Stimulated activated memory B cell treated with anti-CD40 and anti-IgM and Interleukin-4, amounts not matched to agents 10 μg/mL and 1 μg/mL and 100 μg/mL, for 72 hours (primary cell): ENCODE data around the gene MCHR2.
A peak's percentile ranks its signal among the peaks of the same experiment; 100 is the strongest.

Experiments used
- ATAC-seq: fragments of 150-1000 bp; cut with Tn5 transposase; 2 replicates; pipeline ENCODE4 v1.10.0; 2021
- H3K27ac Mint-ChIP-seq: one replicate; pipeline ENCODE4 v1.8.0; 2022; ENCODE audit warnings: mild to moderate bottlenecking, mixed read lengths
- H3K27me3 Mint-ChIP-seq: one replicate; pipeline ENCODE4 v1.8.0; 2022; ENCODE audit warnings: mixed read lengths
- H3K36me3 Mint-ChIP-seq: one replicate; pipeline ENCODE4 v1.8.0; 2022; ENCODE audit warnings: mixed read lengths
- H3K4me1 Mint-ChIP-seq: one replicate; pipeline ENCODE4 v1.8.0; 2022; ENCODE audit warnings: mixed read lengths
- H3K4me3 Mint-ChIP-seq: one replicate; pipeline ENCODE4 v1.8.0; 2022; ENCODE audit warnings: mild to moderate bottlenecking, moderate library complexity, mixed read lengths
- H3K9me3 Mint-ChIP-seq: one replicate; pipeline ENCODE4 v1.8.0; 2022; ENCODE audit warnings: mixed read lengths

Gene MCHR2

DNA sequence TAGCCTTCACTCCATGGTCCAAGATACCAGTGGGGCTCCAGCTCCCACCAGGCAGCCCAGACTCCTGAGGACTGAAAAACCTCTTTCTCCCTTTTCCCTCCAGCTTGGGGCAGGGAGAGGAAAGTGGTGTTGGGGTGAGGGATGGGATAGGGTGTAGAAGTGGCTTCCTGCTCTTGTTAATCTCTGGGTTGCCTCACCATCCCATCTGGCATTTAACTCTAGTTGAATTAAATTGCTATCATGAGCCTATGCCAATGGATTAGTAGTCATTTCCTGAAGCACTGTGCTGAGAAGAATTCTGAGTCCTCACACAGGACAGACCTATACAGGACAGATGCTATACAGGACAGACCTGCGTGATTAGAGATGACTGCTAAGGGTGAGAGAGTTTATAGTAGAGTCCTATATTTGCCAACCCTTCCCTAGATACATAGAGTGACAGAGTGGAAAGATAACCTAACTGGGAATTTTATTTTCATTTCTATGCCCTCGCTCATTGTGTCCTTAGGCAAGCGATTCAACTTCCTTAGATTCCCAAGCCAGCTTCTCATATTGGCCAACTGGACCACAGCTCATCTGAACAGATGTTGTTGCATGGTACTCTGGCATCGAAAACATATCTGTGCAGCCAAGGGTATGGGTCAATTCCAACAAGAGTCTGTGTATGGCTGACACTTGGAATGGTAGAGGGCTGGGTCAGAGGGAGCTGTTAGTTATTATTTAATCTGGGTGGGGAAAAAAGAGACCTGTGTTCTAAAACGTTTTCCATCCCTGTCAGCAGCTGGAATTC, 42.8 kb downstream of the MCHR2 start:
- Mint-ChIP-seq H3K9me3 (no peaks in the 10 kb centered on the region), H3K4me1 (no peaks in the 10 kb centered on the region), H3K4me3 (no peak overlapping the region), H3K27me3 (no peaks in the 10 kb centered on the region), H3K36me3 (no peaks in the 10 kb centered on the region), H3K27ac (no peak overlapping the region)
- peak; percentile 16 for ATAC-seq

DNA sequence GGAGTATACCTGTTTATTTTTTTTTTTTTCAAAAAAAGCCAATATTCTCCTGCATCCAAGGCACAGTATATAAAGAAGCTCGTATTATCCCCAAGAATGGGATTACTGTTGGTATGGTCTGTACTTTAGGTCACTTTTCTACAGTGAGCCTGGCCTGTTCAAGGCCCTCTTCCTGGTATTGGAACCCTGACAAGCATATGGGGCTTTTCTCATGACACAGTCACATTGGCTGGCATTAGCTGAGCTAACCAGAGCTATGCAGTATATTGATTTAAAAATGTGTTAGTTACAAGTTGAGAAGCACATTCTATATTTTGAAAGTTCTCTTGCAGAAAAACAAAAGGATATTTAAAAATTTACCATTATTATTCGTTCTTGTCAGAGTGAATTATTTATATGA, 48.0 kb downstream of the MCHR2 start:
- Mint-ChIP-seq H3K36me3 (no peaks in the 10 kb centered on the region), H3K4me3 (no peak overlapping the region), H3K9me3 (peaks cover 3% of the 10 kb centered on the region), H3K27ac (no peak overlapping the region), H3K27me3 (peaks cover 32% of the 10 kb centered on the region), H3K4me1 (no peaks in the 10 kb centered on the region)
- ATAC-seq, result no peak

DNA sequence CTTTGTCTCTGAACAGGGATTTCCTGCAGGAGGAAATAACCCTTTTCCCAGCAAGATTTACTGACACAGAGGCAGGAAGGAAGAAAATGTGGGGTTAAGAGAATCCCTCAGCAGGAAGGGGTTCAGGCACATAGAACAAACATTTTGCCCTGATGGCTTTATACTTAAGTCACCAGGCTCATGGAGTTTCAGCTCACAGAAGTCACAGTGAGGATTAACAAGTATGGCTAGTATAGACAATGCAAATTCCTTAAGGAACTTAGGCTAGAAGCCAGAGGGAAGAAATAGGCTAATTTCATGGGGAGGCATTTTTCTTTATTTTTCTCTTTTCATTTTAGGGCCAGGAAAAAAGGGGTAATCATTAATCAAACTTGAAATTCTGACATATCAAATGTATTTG, 50.2 kb downstream of the MCHR2 start:
- no peak for ATAC-seq
- H3K27me3 Mint-ChIP-seq, result peaks cover 41% of the 10 kb centered on the region
- H3K27ac Mint-ChIP-seq, result no peak overlapping the region

DNA sequence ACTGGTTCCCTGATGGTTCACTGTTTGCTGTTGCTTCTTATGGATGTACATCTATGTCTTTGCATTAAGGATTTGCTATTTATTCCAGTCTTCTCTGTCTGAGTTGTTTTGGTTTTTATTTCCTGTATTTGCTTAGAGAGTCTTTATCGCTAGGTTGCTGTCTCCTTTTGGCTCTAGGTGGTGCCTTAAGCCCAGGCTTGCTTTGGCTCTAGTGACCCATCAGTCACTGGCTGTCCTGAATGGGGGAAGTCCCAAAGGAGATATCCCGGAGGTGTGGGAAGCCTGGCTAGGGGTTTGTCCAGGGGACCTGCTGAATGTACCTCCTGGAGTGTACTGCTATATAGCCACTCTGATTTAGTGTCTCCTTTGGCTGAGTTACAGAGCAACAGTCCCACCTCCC, 53.4 kb downstream of the MCHR2 start:
- Mint-ChIP-seq H3K4me3 (no peak overlapping the region), H3K27ac (no peak overlapping the region), H3K36me3 (no peaks in the 10 kb centered on the region), H3K9me3 (peaks cover 3% of the 10 kb centered on the region), H3K4me1 (no peaks in the 10 kb centered on the region), H3K27me3 (peaks cover 41% of the 10 kb centered on the region)
- no peak for ATAC-seq

More for the DNA sequence above, 50.2 kb downstream of the MCHR2 start:
- Mint-ChIP-seq H3K9me3 (peaks cover 3% of the 10 kb centered on the region), H3K4me1 (no peaks in the 10 kb centered on the region), H3K4me3 (no peak overlapping the region), H3K36me3 (no peaks in the 10 kb centered on the region)

DNA sequence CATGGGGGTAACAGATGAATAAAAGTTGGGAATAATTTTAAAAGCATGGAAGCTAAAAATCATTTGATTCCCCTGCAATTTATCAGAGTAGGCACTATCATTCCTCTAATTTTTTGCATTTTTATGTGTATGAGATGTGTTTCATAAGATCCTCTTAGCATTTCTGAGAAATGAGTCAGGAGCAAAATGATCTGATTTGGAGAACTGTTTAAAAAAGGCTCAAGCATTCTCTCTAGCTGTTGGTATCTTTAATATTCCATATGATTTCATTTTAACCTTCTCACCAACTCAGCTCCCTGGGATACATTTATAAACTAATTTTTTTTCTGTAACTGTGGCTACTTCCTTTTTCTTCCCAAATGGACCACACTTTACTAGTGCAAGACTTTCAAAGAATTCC, 60.9 kb downstream of the MCHR2 start:
- Mint-ChIP-seq H3K27me3 (no peaks in the 10 kb centered on the region), H3K27ac (no peak overlapping the region), H3K4me1 (no peaks in the 10 kb centered on the region), H3K9me3 (no peaks in the 10 kb centered on the region), H3K36me3 (no peaks in the 10 kb centered on the region), H3K4me3 (no peak overlapping the region)
- ATAC-seq, result no peak

DNA sequence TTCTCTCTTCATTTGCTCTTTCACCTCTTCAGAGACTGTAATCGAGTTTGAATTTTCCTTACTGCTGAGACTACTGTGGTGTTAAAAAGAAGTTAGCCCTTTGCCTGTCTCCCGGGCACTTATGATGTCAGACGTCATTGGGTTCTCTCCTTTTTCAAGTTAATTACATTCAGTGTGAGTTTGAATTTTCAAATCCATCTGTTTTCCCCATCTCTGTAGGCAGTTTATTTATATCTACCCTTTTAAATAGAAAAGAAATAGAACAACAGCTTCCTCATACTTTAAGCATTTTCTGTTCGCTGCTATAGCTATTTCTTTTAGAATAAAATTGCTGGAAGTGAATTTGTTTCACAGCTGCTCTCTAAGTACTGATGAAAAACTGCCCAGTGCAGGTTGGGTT, 81.4 kb downstream of the MCHR2 start:
- Mint-ChIP-seq H3K4me3 (no peak overlapping the region), H3K27me3 (peaks cover 4% of the 10 kb centered on the region), H3K4me1 (no peaks in the 10 kb centered on the region), H3K36me3 (no peaks in the 10 kb centered on the region), H3K9me3 (no peaks in the 10 kb centered on the region), H3K27ac (no peak overlapping the region)
- ATAC-seq, result no peak

DNA sequence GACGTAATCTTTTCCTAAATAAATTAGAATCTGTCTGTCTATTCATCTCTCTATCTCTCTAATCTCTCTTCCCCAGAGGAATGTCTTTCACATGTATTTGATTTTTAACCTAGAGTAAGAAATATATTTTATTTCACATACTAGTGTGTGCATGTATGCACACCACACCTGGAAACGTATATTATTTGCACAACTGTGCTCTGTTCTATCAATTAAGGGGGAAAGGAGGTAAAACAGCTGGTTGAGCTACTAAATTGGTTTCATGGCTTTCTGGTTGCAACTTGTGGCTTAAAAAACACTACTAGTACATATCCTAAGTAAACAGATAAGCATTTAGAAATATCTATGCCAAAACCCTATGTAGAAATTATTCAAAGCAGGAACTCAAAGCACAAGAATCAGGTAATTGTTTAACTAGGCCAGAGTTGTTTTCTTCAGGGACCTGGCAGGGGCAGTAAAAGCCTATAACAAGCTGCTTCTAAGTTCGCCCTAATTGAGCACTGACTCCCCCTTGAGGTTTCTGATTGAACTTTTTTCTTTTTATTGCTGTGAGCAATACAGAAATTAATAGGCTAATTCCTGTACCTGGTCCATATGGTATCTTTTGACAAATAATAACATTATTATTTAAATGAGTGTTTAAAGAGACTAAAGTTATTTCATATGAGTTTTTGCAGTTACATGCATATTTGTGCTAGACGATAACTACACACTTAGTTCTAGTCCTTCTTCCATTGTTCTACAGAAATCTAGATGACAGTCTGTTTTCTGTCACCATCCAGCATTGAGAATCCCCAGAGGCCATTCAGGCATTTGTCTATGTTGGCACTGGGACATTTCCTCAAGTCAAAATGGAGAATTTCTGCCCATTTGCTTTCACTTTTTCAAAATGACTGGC, 88.6 kb downstream of the MCHR2 start:
- Mint-ChIP-seq H3K9me3 (no peaks in the 10 kb centered on the region), H3K27ac (no peak overlapping the region), H3K4me1 (no peaks in the 10 kb centered on the region), H3K4me3 (no peak overlapping the region), H3K36me3 (no peaks in the 10 kb centered on the region), H3K27me3 (peaks cover 12% of the 10 kb centered on the region)
- ATAC-seq, result no peak

DNA sequence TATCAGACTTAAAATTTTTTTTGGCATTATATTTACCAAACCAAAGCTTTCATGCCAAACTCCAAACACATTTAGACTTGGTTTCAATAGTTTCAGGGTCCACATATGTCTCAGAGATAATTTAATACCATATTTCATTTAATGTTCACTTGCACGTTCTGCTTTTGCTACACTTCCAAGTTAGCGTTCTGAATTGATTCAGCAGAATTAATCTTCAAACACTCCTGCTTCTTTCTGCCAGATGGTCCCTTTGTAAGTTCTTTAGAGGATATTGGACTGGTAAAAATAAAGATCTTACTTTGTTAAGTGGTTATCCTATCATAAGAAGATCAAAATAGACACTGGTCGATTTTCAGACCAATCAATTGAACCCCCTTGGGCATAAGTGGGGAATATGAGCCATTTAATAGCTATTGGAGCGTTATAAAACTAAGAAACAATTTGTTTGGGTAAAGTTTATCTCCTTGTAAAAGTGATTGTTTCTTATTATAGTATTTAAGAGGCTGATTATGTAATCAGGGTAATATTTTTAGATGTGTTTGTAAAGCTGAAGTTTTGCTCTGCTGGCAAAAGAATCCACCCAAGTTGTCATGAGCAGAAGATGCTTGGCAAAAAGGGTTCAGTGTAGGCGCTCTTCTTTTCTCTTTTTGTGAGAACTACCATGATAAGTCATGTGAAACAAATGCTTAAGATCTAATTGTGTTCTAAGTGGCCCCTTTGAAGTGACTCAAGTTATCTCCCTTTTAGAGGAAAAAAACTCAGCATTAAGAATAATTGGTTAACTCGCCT, 92.2 kb downstream of the MCHR2 start:
- no peak for ATAC-seq
- Mint-ChIP-seq H3K27ac (no peak overlapping the region), H3K4me1 (no peaks in the 10 kb centered on the region), H3K36me3 (no peaks in the 10 kb centered on the region), H3K9me3 (no peaks in the 10 kb centered on the region), H3K4me3 (no peak overlapping the region), H3K27me3 (peaks cover 6% of the 10 kb centered on the region)

DNA sequence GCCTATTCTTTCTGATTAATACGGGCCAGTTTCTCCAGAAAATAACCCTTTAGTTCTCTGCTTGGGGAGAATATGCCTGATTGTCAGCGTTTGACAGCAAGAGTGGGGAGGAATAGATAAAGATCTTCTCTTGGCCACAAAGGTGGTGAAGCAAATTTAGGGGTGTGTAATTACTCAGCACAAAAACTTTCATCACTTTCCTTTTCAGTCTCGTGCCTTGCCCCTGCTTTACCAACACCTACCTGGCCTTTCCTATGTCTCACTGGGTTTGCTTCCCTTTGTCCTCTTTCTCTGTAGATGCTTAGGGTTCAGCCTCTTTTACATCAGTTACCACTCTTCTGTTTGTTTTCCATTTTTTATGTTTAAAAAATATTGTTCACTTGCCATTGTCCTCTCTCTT, 99.2 kb downstream of the MCHR2 start:
- H3K4me3 Mint-ChIP-seq, result no peak overlapping the region
- H3K36me3 Mint-ChIP-seq, result no peaks in the 10 kb centered on the region
- H3K27me3 Mint-ChIP-seq, result peaks cover 9% of the 10 kb centered on the region
- H3K27ac Mint-ChIP-seq, result no peak overlapping the region
- H3K4me1 Mint-ChIP-seq, result no peaks in the 10 kb centered on the region
- ATAC-seq, result no peak
- H3K9me3 Mint-ChIP-seq, result no peaks in the 10 kb centered on the region

DNA sequence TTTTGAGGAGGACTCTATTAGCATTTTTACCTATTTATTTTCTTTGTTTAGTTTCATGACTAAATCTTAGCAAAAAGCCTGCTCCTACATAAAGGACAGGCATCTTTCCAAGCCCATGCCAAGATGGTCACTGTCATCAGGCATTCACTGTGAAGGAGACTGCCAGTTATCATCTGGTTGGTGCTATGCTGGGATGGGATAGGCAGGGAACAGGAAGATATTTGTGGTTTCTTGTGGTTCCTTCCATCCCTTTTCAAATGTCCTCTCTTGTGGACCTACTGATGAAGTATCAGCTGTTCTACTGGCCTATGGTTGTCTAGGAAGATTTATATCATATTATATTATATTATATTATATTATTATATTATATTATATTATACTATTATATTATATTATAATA, 107.0 kb downstream of the MCHR2 start:
- no peaks in the 10 kb centered on the region for H3K27me3 Mint-ChIP-seq
- H3K4me3 Mint-ChIP-seq, result no peak overlapping the region
- no peaks in the 10 kb centered on the region for H3K4me1 Mint-ChIP-seq
- H3K27ac Mint-ChIP-seq, result no peak overlapping the region
- no peaks in the 10 kb centered on the region for H3K9me3 Mint-ChIP-seq
- no peak for ATAC-seq
- no peaks in the 10 kb centered on the region for H3K36me3 Mint-ChIP-seq

DNA sequence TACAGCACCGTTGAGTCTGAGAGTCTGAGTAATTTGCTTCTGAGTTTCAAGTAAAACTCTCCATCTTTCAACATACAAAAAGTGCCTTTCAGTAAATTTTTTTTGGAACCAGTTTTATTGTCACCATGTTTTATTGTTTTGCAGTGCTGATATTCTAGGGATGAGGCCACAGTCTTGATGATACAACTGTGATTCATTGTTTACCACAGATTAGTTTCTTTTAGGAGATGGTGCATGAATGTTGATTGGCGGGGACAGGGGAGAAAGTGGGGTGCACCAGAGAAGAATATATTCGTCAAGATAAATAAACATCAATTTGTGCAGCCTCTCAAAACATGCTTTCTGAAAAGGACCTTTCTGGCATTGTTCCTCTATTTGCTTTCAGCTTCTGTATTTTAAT, 109.0 kb downstream of the MCHR2 start:
- no peak overlapping the region for H3K4me3 Mint-ChIP-seq
- no peaks in the 10 kb centered on the region for H3K27me3 Mint-ChIP-seq
- H3K4me1 Mint-ChIP-seq, result no peaks in the 10 kb centered on the region
- no peaks in the 10 kb centered on the region for H3K36me3 Mint-ChIP-seq
- no peak overlapping the region for H3K27ac Mint-ChIP-seq
- no peaks in the 10 kb centered on the region for H3K9me3 Mint-ChIP-seq
- ATAC-seq, result no peak

DNA sequence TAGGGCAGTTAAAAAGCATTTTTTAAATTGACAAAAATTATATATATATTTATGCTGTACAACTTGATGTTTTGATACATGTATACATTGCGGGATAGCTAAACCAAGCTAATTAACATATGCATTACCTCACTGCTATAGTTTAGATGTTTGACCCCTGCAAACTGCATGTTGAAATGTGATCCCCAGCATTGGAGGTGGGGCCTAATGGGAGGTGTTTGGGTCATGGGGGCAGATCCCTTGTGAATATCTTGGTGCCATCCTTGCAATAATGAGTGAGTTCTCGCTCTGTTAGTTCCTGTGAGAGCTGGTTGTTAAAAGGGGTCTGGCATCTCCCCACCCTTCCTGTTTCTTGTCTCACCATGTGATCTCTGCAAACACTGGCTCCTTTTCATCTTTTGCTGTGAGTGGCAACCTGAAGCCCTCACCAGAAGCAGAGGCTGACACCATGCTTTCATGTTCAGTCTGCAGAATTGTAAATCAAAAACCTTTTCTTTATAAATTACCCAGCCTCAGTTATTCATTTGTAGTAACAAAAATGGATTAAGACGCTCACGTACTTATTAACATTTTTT, 111.8 kb downstream of the MCHR2 start:
- Mint-ChIP-seq H3K4me1 (no peaks in the 10 kb centered on the region), H3K27me3 (no peaks in the 10 kb centered on the region), H3K4me3 (no peak overlapping the region), H3K27ac (no peak overlapping the region), H3K9me3 (no peaks in the 10 kb centered on the region), H3K36me3 (no peaks in the 10 kb centered on the region)
- ATAC-seq, result no peak

DNA sequence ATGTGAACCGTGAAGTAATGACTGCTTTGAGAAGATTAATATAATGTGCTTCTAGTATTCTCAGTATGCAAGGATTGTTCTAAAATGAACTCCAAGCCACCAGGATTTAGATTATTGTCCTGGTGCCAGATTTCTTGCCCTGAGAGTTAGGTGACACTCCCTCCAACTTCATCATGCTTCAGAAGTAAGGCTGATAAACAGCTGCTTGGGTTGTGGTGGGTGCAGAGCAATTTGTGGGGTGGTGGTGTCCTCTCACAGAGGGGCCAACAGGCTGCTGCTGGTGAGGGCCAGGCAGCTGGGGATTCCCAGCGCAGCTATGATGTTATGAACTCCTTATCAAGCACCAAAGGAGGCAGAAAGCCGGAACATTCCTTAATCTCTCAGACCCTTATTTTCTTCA, 114.6 kb downstream of the MCHR2 start:
- H3K9me3 Mint-ChIP-seq, result no peaks in the 10 kb centered on the region
- no peak for ATAC-seq

DNA sequence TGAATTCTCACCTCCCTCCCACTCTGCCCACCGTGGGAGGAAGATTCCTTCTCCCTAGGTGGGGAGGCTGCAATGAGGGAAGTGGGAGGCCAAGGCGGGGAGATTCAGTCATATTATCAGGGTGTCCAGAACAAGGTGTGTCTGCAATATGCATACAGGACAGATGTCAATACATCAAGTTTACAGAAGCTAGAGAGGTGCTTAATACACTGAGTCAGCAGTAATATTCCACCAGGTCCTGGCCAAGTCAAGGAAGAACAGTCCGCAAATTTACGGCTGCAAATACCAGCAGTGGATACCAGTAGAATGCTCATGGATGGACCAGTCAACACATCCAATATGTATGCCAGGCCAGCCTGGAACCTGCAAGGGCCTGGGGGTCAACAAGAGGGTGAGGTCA, 119.0 kb downstream of the MCHR2 start:
- no peak for ATAC-seq
- no peak overlapping the region for H3K4me3 Mint-ChIP-seq
- H3K36me3 Mint-ChIP-seq, result no peaks in the 10 kb centered on the region
- H3K27me3 Mint-ChIP-seq, result peaks cover 19% of the 10 kb centered on the region
- no peaks in the 10 kb centered on the region for H3K4me1 Mint-ChIP-seq
- no peaks in the 10 kb centered on the region for H3K9me3 Mint-ChIP-seq
- no peak overlapping the region for H3K27ac Mint-ChIP-seq

More for the DNA sequence above, 114.6 kb downstream of the MCHR2 start:
- Mint-ChIP-seq H3K36me3 (no peaks in the 10 kb centered on the region), H3K27me3 (peaks cover under 1% of the 10 kb centered on the region), H3K27ac (no peak overlapping the region), H3K4me1 (no peaks in the 10 kb centered on the region), H3K4me3 (no peak overlapping the region)

DNA sequence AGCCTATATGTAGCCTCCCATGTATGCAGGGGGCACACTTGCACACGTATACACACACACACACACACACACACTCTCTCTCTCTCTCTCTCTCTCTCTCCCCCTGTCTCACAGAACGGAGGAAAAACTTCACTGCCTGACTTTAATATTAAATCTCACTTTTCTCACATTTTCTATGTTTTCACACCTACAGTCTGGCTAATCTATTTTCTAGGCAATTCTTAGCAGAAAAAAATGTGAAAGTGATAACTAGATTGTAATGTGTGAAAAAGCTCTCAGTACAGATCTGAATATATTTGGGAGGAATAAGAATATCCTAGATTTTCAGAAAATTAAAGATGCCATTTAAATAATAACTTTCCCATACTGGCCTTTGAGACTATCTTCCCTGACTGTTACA, 120.9 kb downstream of the MCHR2 start:
- H3K4me3 Mint-ChIP-seq, result no peak overlapping the region
- ATAC-seq, result no peak
- peaks cover 3% of the 10 kb centered on the region for H3K4me1 Mint-ChIP-seq

More for the DNA sequence above, 120.9 kb downstream of the MCHR2 start:
- Mint-ChIP-seq H3K9me3 (no peaks in the 10 kb centered on the region), H3K36me3 (no peaks in the 10 kb centered on the region), H3K27me3 (peaks cover 19% of the 10 kb centered on the region), H3K27ac (no peak overlapping the region)
